Hepatocyte (in vitro differentiated cells): ENCODE results near the gene RPL38. TPM values are rescaled to one million over a fixed set of nuclear protein-coding genes. Genes with fewer than 3 reads are reported as not detected.

Experiments
- DNase-seq: peaks from one replicate; pipeline ENCODE4 v3.0.0-alpha.2; 2016; ENCODE audit warnings: low spot score
- H2AFZ ChIP-seq: fragments of 200-600 bp; sonication (generic); 2 replicates; pipeline ENCODE4 v1.6.0; 2016; ENCODE audit warnings: antibody characterized with exemption, mild to moderate bottlenecking
- H3K27ac ChIP-seq: fragments of 200-600 bp; sonication (generic); 2 replicates; pipeline ENCODE4 v1.5.1; 2016; ENCODE audit warnings: mild to moderate bottlenecking
- H3K27me3 ChIP-seq: fragments of 200-600 bp; sonication (generic); 2 replicates; pipeline ENCODE4 v1.6.1; 2016
- H3K36me3 ChIP-seq: fragments of 200-600 bp; sonication (generic); replicated peaks from 2 replicates; pipeline ENCODE4 v1.5.1; 2016; ENCODE audit warnings: low read depth; ENCODE audit not compliant: insufficient read depth
- H3K4me1 ChIP-seq: fragments of 200-600 bp; sonication (generic); 2 replicates; pipeline ENCODE4 v1.5.1; 2016; ENCODE audit warnings: mild to moderate bottlenecking, moderate library complexity; ENCODE audit not compliant: insufficient read depth
- H3K4me2 ChIP-seq: fragments of 200-600 bp; sonication (generic); 2 replicates; pipeline ENCODE4 v1.6.0; 2016
- H3K4me3 ChIP-seq: fragments of 200-600 bp; sonication (generic); 2 replicates; pipeline ENCODE4 v1.5.1; 2016; ENCODE audit warnings: mild to moderate bottlenecking
- H3K79me2 ChIP-seq: fragments of 200-600 bp; sonication (generic); 2 replicates; pipeline ENCODE4 v1.6.0; 2017; ENCODE audit warnings: mild to moderate bottlenecking
- H3K9me2 ChIP-seq: fragments of 200-600 bp; sonication (generic); replicated peaks from 2 replicates; pipeline ENCODE4 v1.6.0; 2017; ENCODE audit warnings: mild to moderate bottlenecking; ENCODE audit not compliant: insufficient read depth
- H3K9me3 ChIP-seq: fragments of 200-600 bp; sonication (generic); 2 replicates; pipeline ENCODE4 v1.5.1; 2016; ENCODE audit warnings: low read depth, mild to moderate bottlenecking
- H4K20me1 ChIP-seq: fragments of 200-600 bp; sonication (generic); 2 replicates; pipeline ENCODE4 v1.6.0; 2016; ENCODE audit warnings: mild to moderate bottlenecking; ENCODE audit not compliant: insufficient read depth, poor library complexity, severe bottlenecking
- CTCF ChIP-seq: fragments of 200-600 bp; sonication (generic); IDR thresholded peaks from 2 replicates; pipeline ENCODE4 v1.5.1; 2016; ENCODE audit warnings: antibody characterized with exemption, mild to moderate bottlenecking; ENCODE audit not compliant: poor library complexity
- EZH2 ChIP-seq: fragments of 200-600 bp; sonication (generic); IDR thresholded peaks from 2 replicates; pipeline ENCODE4 v1.6.1; 2016; ENCODE audit warnings: antibody characterized with exemption, mild to moderate bottlenecking, borderline replicate concordance
- EZH2phosphoT487 ChIP-seq: fragments of 200-600 bp; sonication (generic); IDR thresholded peaks from one replicate; pipeline ENCODE4 v1.6.1; 2018; ENCODE audit warnings: antibody characterized with exemption, mild to moderate bottlenecking, low read depth, moderate library complexity; ENCODE audit not compliant: unreplicated experiment, severe bottlenecking
- WGBS: methylation state at CpG from one replicate; pipeline ENCODE4 v1.1.6; 2016; ENCODE audit warnings: low lambda C conversion rate; ENCODE audit errors: missing lambda C conversion rate; 5-methylcytosine and 5-hydroxymethylcytosine counted together
- polyA plus RNA-seq: library from polyadenylated mRNA; unstranded; fragments of >200 nt; fragmentation: Nextera tagmentation; extraction: Ambion mirVana; gene quantifications from 2 replicates; pipeline ENCODE4 v1.2.1, GENCODE V29; 2016
- total RNA-seq: library from RNA; depleted of rRNA; stranded (reverse); fragments of >200 nt; gene quantifications from 2 replicates; pipeline ENCODE4 v1.2.3, GENCODE V29; 2014

The RPL38 gene
- total and polyA plus RNA-seq, 2 experiments from 2014 or later = 276 to 758 TPM

GRCh38 chr17:74157366-74157765, 46.1 kb upstream of the RPL38 start:
- Histone ChIP-seq H3K27ac (no peak overlapping the region), H4K20me1 (no peaks in the 10 kb centered on the region), H3K9me3 (no peaks in the 10 kb centered on the region), H3K79me2 (no peaks in the 10 kb centered on the region), H3K4me1 (peaks cover 9% of the 10 kb centered on the region), H3K36me3 (no peaks in the 10 kb centered on the region), H3K9me2 (no peaks in the 10 kb centered on the region), H3K4me3 (no peak overlapping the region), H2AFZ (no peak overlapping the region), H3K4me2 (no peak overlapping the region), H3K27me3 (no peaks in the 10 kb centered on the region)
- DNase-seq = no peak
- TF ChIP-seq EZH2phosphoT487 = no peak
- WGBS = 90% methylated on average over 9 of the region's 9 CpGs

- no peaks in the 10 kb centered on the region for H3K27me3 ChIP-seq
- H3K27ac ChIP-seq = no peak overlapping the region
- DNase-seq = no peak
- no peak overlapping the region for H3K4me2 ChIP-seq
- no peaks in the 10 kb centered on the region for H3K9me3 ChIP-seq
- TF ChIP-seq EZH2 = no peak
- TF ChIP-seq CTCF = no peak
- no peak for TF ChIP-seq EZH2phosphoT487
- no peaks in the 10 kb centered on the region for H4K20me1 ChIP-seq
- no peaks in the 10 kb centered on the region for H3K4me1 ChIP-seq
- no peaks in the 10 kb centered on the region for H3K79me2 ChIP-seq
- no peaks in the 10 kb centered on the region for H3K36me3 ChIP-seq
- H3K4me3 ChIP-seq = no peak overlapping the region
- no peaks in the 10 kb centered on the region for H3K9me2 ChIP-seq
- no peak overlapping the region for H2AFZ ChIP-seq
These were observed 44.7 kb upstream of the RPL38 start for GRCh38 chr17:74158761-74159160.

- no peaks in the 10 kb centered on the region for H3K36me3 ChIP-seq
- no peak overlapping the region for H3K27ac ChIP-seq
- no peak overlapping the region for H3K4me2 ChIP-seq
- H4K20me1 ChIP-seq = no peaks in the 10 kb centered on the region
- no peaks in the 10 kb centered on the region for H3K79me2 ChIP-seq
- no peak for DNase-seq
- 96% methylated on average over 5 of the region's 5 CpGs for WGBS
- H3K9me2 ChIP-seq = no peaks in the 10 kb centered on the region
- H3K4me3 ChIP-seq = no peak overlapping the region
- no peak overlapping the region for H2AFZ ChIP-seq
- no peaks in the 10 kb centered on the region for H3K27me3 ChIP-seq
- no peaks in the 10 kb centered on the region for H3K9me3 ChIP-seq
- no peak for TF ChIP-seq EZH2
- no peak for TF ChIP-seq CTCF
- TF ChIP-seq EZH2phosphoT487 = no peak
- no peaks in the 10 kb centered on the region for H3K4me1 ChIP-seq
These were observed 44.1 kb upstream of the RPL38 start for GRCh38 chr17:74159226-74159840.

GRCh38 chr17:74160656-74161502, 42.6 kb upstream of the RPL38 start:
- Histone ChIP-seq H4K20me1 (no peaks in the 10 kb centered on the region), H3K9me3 (no peaks in the 10 kb centered on the region), H3K4me3 (no peak overlapping the region), H3K4me2 (no peak overlapping the region), H3K79me2 (no peaks in the 10 kb centered on the region), H3K36me3 (no peaks in the 10 kb centered on the region), H3K4me1 (no peaks in the 10 kb centered on the region), H3K27me3 (no peaks in the 10 kb centered on the region), H3K9me2 (no peaks in the 10 kb centered on the region), H3K27ac (no peak overlapping the region), H2AFZ (no peak overlapping the region)
- TF ChIP-seq EZH2phosphoT487 (no peak), EZH2 (no peak), CTCF (no peak)
- DNase-seq = no peak
- 90% methylated on average over 23 of the region's 23 CpGs for WGBS
